Measurements from ENCODE around the gene MMP24OS.

- TF ChIP-seq ZNF274 (IDR thresholded peaks at IDR 0.05; ENCODE audit: low read depth, low read length) (no peak), YY1 (IDR thresholded peaks at IDR 0.05; ENCODE audit: insufficient read depth, insufficient read length) (no peak)
Observed at GRCh38 chr20:35263532-35264341, 14.2 kb downstream of the MMP24OS start.

Data from NT2/D1 (cell line).